ENCODE data around the gene BOC. TPM values are rescaled to one million over a fixed set of nuclear protein-coding genes. Genes with fewer than 3 reads are reported as not detected.

The BOC gene
- total RNA-seq, 2 experiments from 2014 or later = not detected

DNA sequence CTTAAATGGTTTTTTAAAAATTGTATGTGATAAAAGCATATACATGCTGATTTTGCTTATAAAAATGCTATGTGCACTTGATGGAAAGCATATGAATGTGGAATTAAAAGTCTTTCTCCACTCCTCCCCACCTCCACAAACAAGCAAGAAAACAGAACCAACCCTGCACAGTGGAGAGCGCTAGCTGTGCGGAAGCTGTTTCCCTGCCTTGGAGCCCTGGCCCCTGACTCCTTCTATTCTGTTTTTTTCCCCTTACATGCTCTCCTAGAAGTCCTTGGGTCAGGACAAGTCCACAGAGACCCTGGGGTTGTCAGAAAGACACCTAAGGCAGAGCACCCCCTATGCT lies 64.2 kb downstream of the BOC start:
- ATAC-seq (ENCODE audit: poor library complexity) (no peak), DNase-seq (no peak)
- intact Hi-C loops (cut with DNase I, micrococcal nuclease) = no loop called here
- no peaks in the 10 kb centered on the region for H3K27me3 ChIP-seq (ENCODE audit: control insufficient read depth in 1 of 2, insufficient read depth in 2 of 2, low read length in 2 of 2)
- Mint-ChIP-seq H3K4me1 (ENCODE audit: low read depth) (peaks cover 5% of the 10 kb centered on the region), H3K4me3 (no peak overlapping the region), H3K36me3 (ENCODE audit: low read depth) (no peaks in the 10 kb centered on the region), H3K9me3 (no peaks in the 10 kb centered on the region), H3K27ac (no peak overlapping the region), H3K27me3 (peaks cover 5% of the 10 kb centered on the region)
- no peak overlapping the region for H3K27ac ChIP-seq (ENCODE audit: low read depth in 1 of 2, low read length in 2 of 2)
- H3K36me3 ChIP-seq (ENCODE audit: insufficient read depth, low read length) = no peaks in the 10 kb centered on the region
- ChIA-PET CTCF (no interaction called here), POLR2A (no interaction called here)
- TF ChIP-seq, protein P1, sequence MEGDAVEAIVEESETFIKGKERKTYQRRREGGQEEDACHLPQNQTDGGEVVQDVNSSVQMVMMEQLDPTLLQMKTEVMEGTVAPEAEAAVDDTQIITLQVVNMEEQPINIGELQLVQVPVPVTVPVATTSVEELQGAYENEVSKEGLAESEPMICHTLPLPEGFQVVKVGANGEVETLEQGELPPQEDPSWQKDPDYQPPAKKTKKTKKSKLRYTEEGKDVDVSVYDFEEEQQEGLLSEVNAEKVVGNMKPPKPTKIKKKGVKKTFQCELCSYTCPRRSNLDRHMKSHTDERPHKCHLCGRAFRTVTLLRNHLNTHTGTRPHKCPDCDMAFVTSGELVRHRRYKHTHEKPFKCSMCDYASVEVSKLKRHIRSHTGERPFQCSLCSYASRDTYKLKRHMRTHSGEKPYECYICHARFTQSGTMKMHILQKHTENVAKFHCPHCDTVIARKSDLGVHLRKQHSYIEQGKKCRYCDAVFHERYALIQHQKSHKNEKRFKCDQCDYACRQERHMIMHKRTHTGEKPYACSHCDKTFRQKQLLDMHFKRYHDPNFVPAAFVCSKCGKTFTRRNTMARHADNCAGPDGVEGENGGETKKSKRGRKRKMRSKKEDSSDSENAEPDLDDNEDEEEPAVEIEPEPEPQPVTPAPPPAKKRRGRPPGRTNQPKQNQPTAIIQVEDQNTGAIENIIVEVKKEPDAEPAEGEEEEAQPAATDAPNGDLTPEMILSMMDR (IDR thresholded peaks at IDR 0.05) = no peak
- H3K4me3 ChIP-seq (ENCODE audit: low read length) = no peak overlapping the region
- peaks cover 4% of the 10 kb centered on the region for H3K4me1 ChIP-seq (ENCODE audit: insufficient read depth, low read length)
- H3K9me3 ChIP-seq (ENCODE audit: control insufficient read depth in 1 of 2, insufficient read depth in 1 of 2, low read length in 2 of 2) = no peaks in the 10 kb centered on the region

DNA sequence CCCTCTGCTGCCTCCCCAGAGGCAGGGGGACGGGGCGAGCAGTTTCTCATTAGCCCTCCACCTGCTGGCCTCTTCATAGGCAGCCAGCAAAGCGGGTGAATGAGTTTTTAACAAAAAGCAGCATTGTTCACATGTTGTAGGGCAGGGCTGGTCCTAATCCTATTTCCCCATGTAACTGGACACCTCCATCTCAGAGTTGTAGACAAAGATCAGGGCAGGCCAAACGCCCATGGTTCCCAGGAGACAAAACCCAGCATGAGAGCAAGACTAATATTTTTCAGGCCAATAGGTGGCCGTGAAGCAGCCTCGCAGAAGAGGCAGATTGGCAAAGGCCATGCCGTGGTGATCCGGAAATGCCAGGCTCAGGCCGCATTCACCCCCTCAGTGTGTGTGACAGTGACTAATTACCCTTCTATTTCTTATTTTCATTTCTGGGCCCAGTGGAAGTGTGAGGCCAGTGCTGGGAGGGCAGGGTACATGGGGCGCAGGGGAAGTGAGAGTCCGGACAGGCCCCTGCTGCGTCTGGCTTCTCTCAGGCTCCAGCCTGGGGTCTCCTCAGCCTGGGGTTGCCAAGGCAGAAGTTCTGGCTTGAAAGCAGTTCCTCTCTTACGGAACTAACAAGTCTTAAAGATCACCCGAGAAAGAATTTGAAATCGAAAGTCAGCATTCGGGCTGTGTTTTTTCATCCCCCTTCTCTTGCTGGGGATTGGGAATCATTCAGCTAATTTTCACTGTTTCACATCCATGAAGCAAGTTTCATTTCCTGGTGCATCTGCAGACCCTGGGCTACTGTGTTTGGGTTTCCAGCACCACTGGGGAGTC lies 64.8 kb downstream of the BOC start:
- Mint-ChIP-seq H3K27ac (no peak overlapping the region), H3K36me3 (ENCODE audit: low read depth) (no peaks in the 10 kb centered on the region), H3K9me3 (no peaks in the 10 kb centered on the region), H3K4me3 (no peak overlapping the region), H3K4me1 (ENCODE audit: low read depth) (peaks cover 5% of the 10 kb centered on the region), H3K27me3 (peaks cover 5% of the 10 kb centered on the region)
- ChIA-PET CTCF (no interaction called here), POLR2A (no interaction called here)
- H3K36me3 ChIP-seq (ENCODE audit: insufficient read depth, low read length) = no peaks in the 10 kb centered on the region
- no peak overlapping the region for H3K27ac ChIP-seq (ENCODE audit: low read depth in 1 of 2, low read length in 2 of 2)
- intact Hi-C loops (cut with DNase I, micrococcal nuclease) = no loop called here
- no peaks in the 10 kb centered on the region for H3K27me3 ChIP-seq (ENCODE audit: control insufficient read depth in 1 of 2, insufficient read depth in 2 of 2, low read length in 2 of 2)
- DNase-seq (peak in 3 of 14 experiments; percentile 6 to 49 (median 41)), ATAC-seq (ENCODE audit: poor library complexity) (no peak)
- no peaks in the 10 kb centered on the region for H3K9me3 ChIP-seq (ENCODE audit: control insufficient read depth in 1 of 2, insufficient read depth in 1 of 2, low read length in 2 of 2)
- H3K4me3 ChIP-seq (ENCODE audit: low read length) = no peak overlapping the region
- H3K4me1 ChIP-seq (ENCODE audit: insufficient read depth, low read length) = peaks cover under 1% of the 10 kb centered on the region
- TF ChIP-seq, protein P1 (IDR thresholded peaks at IDR 0.05) = no peak

DNA sequence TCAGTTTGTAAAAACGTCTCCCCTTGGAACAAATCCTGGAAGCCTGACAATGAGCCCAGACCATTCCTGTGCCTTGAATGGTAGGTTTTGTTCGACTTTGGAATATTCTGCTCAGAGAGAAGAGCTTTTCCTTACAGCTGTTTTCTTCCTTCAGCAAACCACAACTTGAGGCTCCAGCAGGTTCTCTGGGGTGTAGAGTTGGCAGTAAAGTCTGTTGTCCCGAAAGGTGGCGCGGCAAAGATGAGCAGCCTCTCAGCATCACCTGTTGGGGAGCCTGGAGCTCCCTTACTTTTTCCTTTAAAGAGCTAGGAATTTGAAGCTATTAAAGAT lies 65.4 kb downstream of the BOC start:
- no peaks in the 10 kb centered on the region for H3K36me3 Mint-ChIP-seq (ENCODE audit: low read depth)
- DNase-seq = no peak
- Histone ChIP-seq H3K27me3 (ENCODE audit: control insufficient read depth in 1 of 2, insufficient read depth in 2 of 2, low read length in 2 of 2) (no peaks in the 10 kb centered on the region), H3K9me3 (ENCODE audit: control insufficient read depth in 1 of 2, insufficient read depth in 1 of 2, low read length in 2 of 2) (no peaks in the 10 kb centered on the region), H3K36me3 (ENCODE audit: insufficient read depth, low read length) (no peaks in the 10 kb centered on the region), H3K4me3 (ENCODE audit: low read length) (no peak overlapping the region), H3K27ac (ENCODE audit: low read depth in 1 of 2, low read length in 2 of 2) (no peak overlapping the region), H3K4me1 (ENCODE audit: insufficient read depth, low read length) (no peaks in the 10 kb centered on the region)
- no peak for ATAC-seq (ENCODE audit: poor library complexity)
- H3K27ac Mint-ChIP-seq = no peak overlapping the region
- ChIA-PET POLR2A (no interaction called here), CTCF (no interaction called here)
- H3K9me3 Mint-ChIP-seq = no peaks in the 10 kb centered on the region
- H3K4me1 Mint-ChIP-seq (ENCODE audit: low read depth) = peaks cover 5% of the 10 kb centered on the region
- H3K4me3 Mint-ChIP-seq = no peak overlapping the region
- intact Hi-C loops (cut with DNase I, micrococcal nuclease) = no loop called here
- H3K27me3 Mint-ChIP-seq = peaks cover 5% of the 10 kb centered on the region
- TF ChIP-seq, protein P1 (IDR thresholded peaks at IDR 0.05) = no peak

Data from CD4-positive, alpha-beta T cell (primary cell).